ENCODE measurements around the gene MTARC2. TPM values are rescaled to one million over a fixed set of nuclear protein-coding genes. Genes with fewer than 3 reads are reported as not detected.

Gene MTARC2
- total and polyA plus RNA-seq, 3 experiments from 2014 or later = not detected

GRCh38 chr1:220789532-220790147 lies 41.5 kb downstream of the MTARC2 start:
- POLR2A ChIA-PET = no interaction called here
- no peaks in the 10 kb centered on the region for H3K9me3 ChIP-seq (ENCODE audit: low read length)
- no peak overlapping the region for H3K4me3 Mint-ChIP-seq
- H3K36me3 Mint-ChIP-seq = no peaks in the 10 kb centered on the region
- no peaks in the 10 kb centered on the region for H3K4me1 Mint-ChIP-seq
- no peaks in the 10 kb centered on the region for H3K27me3 ChIP-seq (ENCODE audit: insufficient read depth, low read length, poor library complexity, severe bottlenecking)
- CTCF ChIA-PET = interaction anchor here (1.7 kb wide), 1 partner anchor 13 kb away, joined by 5 read pairs; no protein-coding TSS in a partner anchor
- H3K27ac ChIP-seq (ENCODE audit: low read depth, low read length) = no peak overlapping the region
- no peaks in the 10 kb centered on the region for H3K4me1 ChIP-seq (ENCODE audit: insufficient read depth, low read length)
- H3K4me3 ChIP-seq (ENCODE audit: low read length) = no peak overlapping the region
- H3K27ac Mint-ChIP-seq = no peak overlapping the region
- peaks cover 17 to 42% of the 10 kb centered on the region in 2 donors for H3K27me3 Mint-ChIP-seq
- DNase-seq = no peak
- H3K36me3 ChIP-seq (ENCODE audit: insufficient read depth, low read length) = no peaks in the 10 kb centered on the region
- H3K9me3 Mint-ChIP-seq = peaks cover 0 to 4% (median 0%) of the 10 kb centered on the region in 5 donors

- H3K27me3 Mint-ChIP-seq = peaks cover 6 to 26% of the 10 kb centered on the region in 2 donors
- H3K4me1 ChIP-seq (ENCODE audit: insufficient read depth, low read length) = no peaks in the 10 kb centered on the region
- H3K9me3 ChIP-seq (ENCODE audit: low read length) = no peaks in the 10 kb centered on the region
These were observed 43.2 kb downstream of the MTARC2 start for GRCh38 chr1:220791285-220791684.

GRCh38 chr1:220791956-220792355 lies 43.8 kb downstream of the MTARC2 start:
- H3K9me3 Mint-ChIP-seq = peaks cover 0 to 4% (median 0%) of the 10 kb centered on the region in 5 donors
- Histone ChIP-seq H3K27ac (ENCODE audit: low read depth, low read length) (no peak overlapping the region), H3K9me3 (ENCODE audit: low read length) (no peaks in the 10 kb centered on the region), H3K27me3 (ENCODE audit: insufficient read depth, low read length, poor library complexity, severe bottlenecking) (no peaks in the 10 kb centered on the region), H3K4me1 (ENCODE audit: insufficient read depth, low read length) (no peaks in the 10 kb centered on the region), H3K36me3 (ENCODE audit: insufficient read depth, low read length) (no peaks in the 10 kb centered on the region), H3K4me3 (ENCODE audit: low read length) (no peak overlapping the region)
- H3K4me3 Mint-ChIP-seq = no peak overlapping the region
- no peaks in the 10 kb centered on the region for H3K4me1 Mint-ChIP-seq
- DNase-seq = no peak
- H3K27me3 Mint-ChIP-seq = peaks cover 6 to 26% of the 10 kb centered on the region in 2 donors
- no peak overlapping the region for H3K27ac Mint-ChIP-seq
- POLR2A ChIA-PET = no interaction called here
- H3K36me3 Mint-ChIP-seq = no peaks in the 10 kb centered on the region
- CTCF ChIA-PET = no interaction called here

More at GRCh38 chr1:220791285-220791684, 43.2 kb downstream of the MTARC2 start:
- Mint-ChIP-seq H3K4me1 (no peaks in the 10 kb centered on the region), H3K36me3 (no peaks in the 10 kb centered on the region), H3K27ac (no peak overlapping the region), H3K9me3 (peaks cover 0 to 4% (median 0%) of the 10 kb centered on the region in 5 donors), H3K4me3 (no peak overlapping the region)
- H3K27me3 ChIP-seq (ENCODE audit: insufficient read depth, low read length, poor library complexity, severe bottlenecking) = no peaks in the 10 kb centered on the region
- no peaks in the 10 kb centered on the region for H3K36me3 ChIP-seq (ENCODE audit: insufficient read depth, low read length)
- H3K4me3 ChIP-seq (ENCODE audit: low read length) = no peak overlapping the region
- ChIA-PET CTCF (interaction anchor here (1.7 kb wide), 1 partner anchor 15 kb away, joined by 5 read pairs; no protein-coding TSS in a partner anchor), POLR2A (no interaction called here)
- no peak for DNase-seq
- no peak overlapping the region for H3K27ac ChIP-seq (ENCODE audit: low read depth, low read length)

GRCh38 chr1:220796530-220796929 lies 48.4 kb downstream of the MTARC2 start:
- H3K9me3 ChIP-seq (ENCODE audit: low read length) = no peaks in the 10 kb centered on the region
- no peak overlapping the region for H3K4me3 ChIP-seq (ENCODE audit: low read length)
- H3K27me3 ChIP-seq (ENCODE audit: insufficient read depth, low read length, poor library complexity, severe bottlenecking) = no peaks in the 10 kb centered on the region
- H3K27ac ChIP-seq (ENCODE audit: low read depth, low read length) = no peak overlapping the region
- ChIA-PET CTCF (no interaction called here), POLR2A (no interaction called here)
- no peaks in the 10 kb centered on the region for H3K4me1 ChIP-seq (ENCODE audit: insufficient read depth, low read length)
- Mint-ChIP-seq H3K27ac (no peak overlapping the region), H3K9me3 (no peaks in the 10 kb centered on the region), H3K27me3 (peaks cover 0 to 3% of the 10 kb centered on the region in 2 donors), H3K4me1 (no peaks in the 10 kb centered on the region), H3K36me3 (no peaks in the 10 kb centered on the region), H3K4me3 (no peak overlapping the region)
- DNase-seq = no peak
- H3K36me3 ChIP-seq (ENCODE audit: insufficient read depth, low read length) = no peaks in the 10 kb centered on the region

- Histone ChIP-seq H3K27ac (ENCODE audit: low read depth, low read length) (no peak overlapping the region), H3K9me3 (ENCODE audit: low read length) (no peaks in the 10 kb centered on the region), H3K4me3 (ENCODE audit: low read length) (no peak overlapping the region), H3K27me3 (ENCODE audit: insufficient read depth, low read length, poor library complexity, severe bottlenecking) (no peaks in the 10 kb centered on the region), H3K36me3 (ENCODE audit: insufficient read depth, low read length) (no peaks in the 10 kb centered on the region), H3K4me1 (ENCODE audit: insufficient read depth, low read length) (no peaks in the 10 kb centered on the region)
- ChIA-PET CTCF (no interaction called here), POLR2A (no interaction called here)
- Mint-ChIP-seq H3K36me3 (no peaks in the 10 kb centered on the region), H3K27ac (no peak overlapping the region), H3K27me3 (peaks cover 3% of the 10 kb centered on the region in 2 donors), H3K9me3 (no peaks in the 10 kb centered on the region), H3K4me1 (no peaks in the 10 kb centered on the region), H3K4me3 (no peak overlapping the region)
- no peak for DNase-seq
These were observed 48.9 kb downstream of the MTARC2 start for GRCh38 chr1:220797044-220797443.

GRCh38 chr1:220797553-220797952 lies 49.4 kb downstream of the MTARC2 start:
- H3K4me1 Mint-ChIP-seq = no peaks in the 10 kb centered on the region
- no peak for DNase-seq
- H3K36me3 Mint-ChIP-seq = no peaks in the 10 kb centered on the region
- H3K4me3 ChIP-seq (ENCODE audit: low read length) = no peak overlapping the region
- ChIA-PET POLR2A (no interaction called here), CTCF (no interaction called here)
- no peak overlapping the region for H3K4me3 Mint-ChIP-seq
- H3K27ac ChIP-seq (ENCODE audit: low read depth, low read length) = no peak overlapping the region
- H3K27me3 Mint-ChIP-seq = peaks cover 3 to 6% of the 10 kb centered on the region in 2 donors
- H3K27me3 ChIP-seq (ENCODE audit: insufficient read depth, low read length, poor library complexity, severe bottlenecking) = no peaks in the 10 kb centered on the region
- H3K36me3 ChIP-seq (ENCODE audit: insufficient read depth, low read length) = no peaks in the 10 kb centered on the region
- no peaks in the 10 kb centered on the region for H3K9me3 Mint-ChIP-seq
- H3K27ac Mint-ChIP-seq = peak overlapping the region in 1 of 8 donors; percentile 14
- no peaks in the 10 kb centered on the region for H3K9me3 ChIP-seq (ENCODE audit: low read length)
- no peaks in the 10 kb centered on the region for H3K4me1 ChIP-seq (ENCODE audit: insufficient read depth, low read length)

- POLR2A ChIA-PET = no interaction called here
- DNase-seq = no peak
- Histone ChIP-seq H3K4me1 (ENCODE audit: insufficient read depth, low read length) (no peaks in the 10 kb centered on the region), H3K36me3 (ENCODE audit: insufficient read depth, low read length) (no peaks in the 10 kb centered on the region), H3K9me3 (ENCODE audit: low read length) (no peaks in the 10 kb centered on the region), H3K27ac (ENCODE audit: low read depth, low read length) (no peak overlapping the region), H3K27me3 (ENCODE audit: insufficient read depth, low read length, poor library complexity, severe bottlenecking) (no peaks in the 10 kb centered on the region), H3K4me3 (ENCODE audit: low read length) (no peak overlapping the region)
- CTCF ChIA-PET = no interaction called here
- Mint-ChIP-seq H3K27me3 (peaks cover 5 to 10% of the 10 kb centered on the region in 2 donors), H3K27ac (no peak overlapping the region), H3K4me1 (no peaks in the 10 kb centered on the region), H3K9me3 (no peaks in the 10 kb centered on the region), H3K36me3 (no peaks in the 10 kb centered on the region), H3K4me3 (no peak overlapping the region)
These were observed 50.2 kb downstream of the MTARC2 start for GRCh38 chr1:220798338-220798737.

GRCh38 chr1:220800262-220800661 lies 52.1 kb downstream of the MTARC2 start:
- H3K4me1 ChIP-seq (ENCODE audit: insufficient read depth, low read length) = no peaks in the 10 kb centered on the region
- POLR2A ChIA-PET = no interaction called here
- no peak overlapping the region for H3K27ac ChIP-seq (ENCODE audit: low read depth, low read length)
- no peaks in the 10 kb centered on the region for H3K4me1 Mint-ChIP-seq
- CTCF ChIA-PET = no interaction called here
- no peaks in the 10 kb centered on the region for H3K9me3 ChIP-seq (ENCODE audit: low read length)
- H3K36me3 ChIP-seq (ENCODE audit: insufficient read depth, low read length) = no peaks in the 10 kb centered on the region
- H3K36me3 Mint-ChIP-seq = no peaks in the 10 kb centered on the region
- H3K9me3 Mint-ChIP-seq = no peaks in the 10 kb centered on the region
- no peak overlapping the region for H3K4me3 ChIP-seq (ENCODE audit: low read length)
- DNase-seq = no peak
- no peak overlapping the region for H3K27ac Mint-ChIP-seq
- no peak overlapping the region for H3K4me3 Mint-ChIP-seq
- no peaks in the 10 kb centered on the region for H3K27me3 ChIP-seq (ENCODE audit: insufficient read depth, low read length, poor library complexity, severe bottlenecking)
- H3K27me3 Mint-ChIP-seq = peaks cover 8 to 21% of the 10 kb centered on the region in 2 donors
